GM12872 (cell line): ENCODE measurements around the gene ZNF462.

Source experiments
- TF ChIP-seq, protein P1 (sequence below): IDR thresholded peaks from 3 replicates; pipeline ENCODE4 v1.5.1; 2011; ENCODE audit warnings: low read depth, mild to moderate bottlenecking, low read length, moderate library complexity; ENCODE audit not compliant: insufficient read depth

The ZNF462 gene

DNA sequence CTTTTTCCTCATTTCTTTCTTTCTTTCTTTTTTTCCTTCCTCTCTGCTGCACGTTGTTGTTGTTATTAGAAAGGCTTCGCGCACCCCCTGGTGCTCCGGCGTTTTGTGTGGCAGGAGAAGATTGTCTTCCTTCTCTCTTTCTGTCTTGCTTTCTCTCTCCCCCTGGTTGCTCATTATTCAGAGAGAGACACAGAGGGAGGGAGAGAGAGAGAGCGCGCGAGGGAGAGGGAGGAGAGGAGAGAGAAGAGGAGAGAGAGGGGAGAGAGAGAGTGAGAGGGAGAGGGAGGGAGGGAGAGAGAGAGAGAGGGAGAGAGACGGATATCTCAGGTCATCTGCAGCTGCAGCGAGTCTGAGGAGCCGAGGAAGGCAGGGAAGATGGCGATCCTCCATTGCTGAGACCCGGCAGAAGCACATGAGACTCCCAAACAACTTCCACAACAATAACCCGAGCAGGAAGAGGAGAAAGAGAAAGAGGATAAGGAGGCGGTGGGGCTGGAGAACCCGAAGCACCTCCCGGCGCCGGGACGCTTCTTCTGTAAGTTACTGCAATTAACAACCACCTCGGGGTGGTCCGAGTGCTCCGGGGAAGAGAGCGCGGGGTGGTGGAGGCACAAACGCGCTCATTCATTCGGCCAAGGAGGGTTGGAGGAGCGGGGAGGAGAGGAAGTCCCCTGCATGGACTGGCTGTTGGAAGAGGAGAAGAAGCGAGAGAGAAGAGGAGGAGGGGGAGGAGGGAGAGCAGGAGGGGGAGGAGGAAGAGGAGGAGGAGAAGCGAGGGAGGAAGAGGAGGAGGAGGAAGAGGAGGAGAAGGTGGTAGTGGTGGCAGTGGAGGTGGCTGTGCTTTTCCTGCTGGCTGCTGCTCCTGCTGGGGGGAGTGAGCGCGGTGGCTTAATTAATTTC lies at the start of gene ZNF462:
Gene ZNF462, plus strand, starts transcription at position 346 of the 900 bp plus-strand sequence. CDS start 60,218 bp downstream, outside the sequence.
- TF ChIP-seq, protein P1, sequence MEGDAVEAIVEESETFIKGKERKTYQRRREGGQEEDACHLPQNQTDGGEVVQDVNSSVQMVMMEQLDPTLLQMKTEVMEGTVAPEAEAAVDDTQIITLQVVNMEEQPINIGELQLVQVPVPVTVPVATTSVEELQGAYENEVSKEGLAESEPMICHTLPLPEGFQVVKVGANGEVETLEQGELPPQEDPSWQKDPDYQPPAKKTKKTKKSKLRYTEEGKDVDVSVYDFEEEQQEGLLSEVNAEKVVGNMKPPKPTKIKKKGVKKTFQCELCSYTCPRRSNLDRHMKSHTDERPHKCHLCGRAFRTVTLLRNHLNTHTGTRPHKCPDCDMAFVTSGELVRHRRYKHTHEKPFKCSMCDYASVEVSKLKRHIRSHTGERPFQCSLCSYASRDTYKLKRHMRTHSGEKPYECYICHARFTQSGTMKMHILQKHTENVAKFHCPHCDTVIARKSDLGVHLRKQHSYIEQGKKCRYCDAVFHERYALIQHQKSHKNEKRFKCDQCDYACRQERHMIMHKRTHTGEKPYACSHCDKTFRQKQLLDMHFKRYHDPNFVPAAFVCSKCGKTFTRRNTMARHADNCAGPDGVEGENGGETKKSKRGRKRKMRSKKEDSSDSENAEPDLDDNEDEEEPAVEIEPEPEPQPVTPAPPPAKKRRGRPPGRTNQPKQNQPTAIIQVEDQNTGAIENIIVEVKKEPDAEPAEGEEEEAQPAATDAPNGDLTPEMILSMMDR = no peak

GRCh38 chr9:106816524-106816923 lies 46.4 kb upstream of the ZNF462 start:
- TF ChIP-seq, protein P1 = no peak

- TF ChIP-seq, protein P1 = no peak
These were observed 44.9 kb upstream of the ZNF462 start for GRCh38 chr9:106818034-106818433.

DNA sequence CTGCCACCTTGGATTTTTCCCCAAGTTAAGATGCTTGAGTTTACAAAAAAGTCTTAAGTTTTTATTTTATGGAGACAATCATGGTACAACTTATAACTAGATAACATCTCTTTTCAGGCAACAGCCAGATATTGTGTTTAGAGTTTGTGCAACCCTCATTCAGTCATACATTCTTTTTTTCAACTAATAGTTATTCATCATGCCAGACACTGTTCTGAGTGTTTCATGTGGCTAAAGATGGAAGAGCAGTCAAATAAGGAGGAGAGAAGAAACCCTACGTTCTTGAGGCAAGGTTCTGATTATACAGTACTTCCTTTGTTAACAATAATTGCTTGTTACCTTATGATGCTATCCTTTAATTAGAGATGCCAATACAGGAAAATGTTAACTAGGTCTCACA lies 42.1 kb upstream of the ZNF462 start:
- TF ChIP-seq, protein P1 = no peak

DNA sequence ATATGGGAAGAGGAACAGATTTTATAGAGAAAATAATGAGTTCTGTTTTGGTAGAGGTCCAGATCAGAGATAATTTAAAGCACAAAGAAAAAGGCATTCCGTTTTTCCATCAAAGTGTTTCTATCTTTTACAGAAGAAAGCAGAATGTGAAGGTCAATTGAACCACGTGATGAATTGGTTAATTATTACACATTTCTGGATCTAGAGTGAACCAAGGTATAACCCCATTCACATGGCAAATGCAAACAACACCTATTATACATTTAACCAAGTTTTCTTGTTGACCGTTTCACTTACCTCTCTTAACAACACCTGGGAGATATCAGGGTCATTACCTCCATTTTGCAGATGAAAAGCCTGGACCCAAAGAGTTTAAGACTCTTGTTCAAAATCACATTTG lies 34.9 kb upstream of the ZNF462 start:
- TF ChIP-seq, protein P1 = no peak

GRCh38 chr9:106828965-106829364 lies 34.0 kb upstream of the ZNF462 start:
- TF ChIP-seq, protein P1 = no peak

GRCh38 chr9:106829666-106830408 lies 33.1 kb upstream of the ZNF462 start:
- TF ChIP-seq, protein P1 = no peak
